Endothelial cell of umbilical vein (primary cell): ENCODE results near the gene ST13. TPM values are rescaled to one million over a fixed set of nuclear protein-coding genes. Genes with fewer than 3 reads are reported as not detected.

Experiments used
- BruUV-seq: library from RNA; stranded (reverse); fragments of 400-500 nt; replicated peaks from 2 replicates; lab custom pipeline; 2021; lab: Mats Ljungman, UMichigan
- CTCF ChIA-PET: fragments of 300-600, 350-600 bp; sonication (Branson Sonifier 250); formaldehyde crosslinking; loops from one replicate; lab custom pipeline; 2021; ENCODE audit warnings: antibody characterized with exemption, inconsistent platforms; lab: Charles Lee
- POLR2A ChIA-PET: fragments of 300-600, 350-600 bp; sonication (Branson Sonifier 250); formaldehyde crosslinking; loops from one replicate; lab custom pipeline; 2021; ENCODE audit warnings: antibody characterized with exemption, inconsistent platforms; lab: Charles Lee
- DNase-seq: peaks from one replicate; pipeline ENCODE4 v3.0.0-alpha.2; 2011; ENCODE audit warnings: low read depth, low spot score
- FAIRE-seq: peaks from 2 replicates; lab custom pipeline; 2011; peaks lifted over from hg19 to GRCh38; lab: Jason Lieb, UNC
- H2AFZ ChIP-seq: 2 replicates; pipeline ENCODE4 v1.6.0; 2012; ENCODE audit warnings: low read depth, low read length, control low read depth, inconsistent platforms
- H3K27ac ChIP-seq: 2 replicates; pipeline ENCODE4 v1.5.1; 2011; ENCODE audit warnings: low read depth, mild to moderate bottlenecking, control low read depth, low read length, moderate library complexity; ENCODE audit not compliant: insufficient read depth
- H3K27me3 ChIP-seq, 2 experiments: 2 replicates each; pipeline versions ENCODE4 v1.6.0 to v1.6.1; 2011; ENCODE audit warnings: low read length in 2 of 2, mixed read lengths in 1 of 2; ENCODE audit not compliant: control insufficient read depth in 2 of 2, insufficient read depth in 2 of 2
- H3K36me3 ChIP-seq, 2 experiments: 2 replicates in 1 of 2; 3 replicates in 1 of 2; pipeline ENCODE4 v1.5.1; 2011; ENCODE audit warnings: low read length in 2 of 2, mild to moderate bottlenecking in 1 of 2, moderate library complexity in 1 of 2; ENCODE audit not compliant: control insufficient read depth in 2 of 2, insufficient read depth in 2 of 2; ENCODE audit errors: extremely low read depth in 1 of 2
- H3K4me1 ChIP-seq: 3 replicates; pipeline ENCODE4 v1.5.1; 2011; ENCODE audit warnings: mild to moderate bottlenecking, low read length; ENCODE audit not compliant: control insufficient read depth, insufficient read depth; ENCODE audit errors: extremely low read depth
- H3K4me2 ChIP-seq: 2 replicates; pipeline ENCODE4 v1.6.1; 2011; ENCODE audit warnings: low read length, control low read depth, mixed read lengths; ENCODE audit not compliant: insufficient read depth
- H3K4me3 ChIP-seq, 3 experiments: fragments of 200-600 bp in 1 of 3; sonication (generic), shearing (Covaris generic) in 1 of 3; replicated peaks in 1 of 3; 2 replicates each; pipeline ENCODE4 v1.5.1; 2011 to 2016; ENCODE audit warnings: control low read depth in 3 of 3, low read length in 3 of 3, mild to moderate bottlenecking in 2 of 3, inconsistent platforms in 1 of 3, low read depth in 1 of 3, moderate library complexity in 1 of 3; ENCODE audit not compliant: insufficient read depth in 1 of 3
- H3K79me2 ChIP-seq: 2 replicates; pipeline ENCODE4 v1.6.0; 2012; ENCODE audit warnings: low read length, inconsistent platforms; ENCODE audit not compliant: control insufficient read depth, insufficient read depth
- H3K9ac ChIP-seq: replicated peaks from 2 replicates; pipeline ENCODE3; 2011; ENCODE audit warnings: low read length, control low read depth; ENCODE audit not compliant: insufficient read depth; ENCODE audit errors: extremely low read depth
- H3K9me1 ChIP-seq: replicated peaks from 3 replicates; pipeline ENCODE4 v1.6.0; 2011; ENCODE audit warnings: mild to moderate bottlenecking, low read length; ENCODE audit not compliant: control insufficient read depth, insufficient read depth; ENCODE audit errors: extremely low read depth
- H3K9me3 ChIP-seq: replicated peaks from 2 replicates; pipeline ENCODE4 v1.5.1; 2012; ENCODE audit warnings: low read length, inconsistent platforms; ENCODE audit not compliant: control insufficient read depth, insufficient read depth
- H4K20me1 ChIP-seq: replicated peaks from 2 replicates; pipeline ENCODE3; 2011; ENCODE audit warnings: mild to moderate bottlenecking, low read length; ENCODE audit not compliant: control insufficient read depth, insufficient read depth; ENCODE audit errors: extremely low read depth
- EZH2 ChIP-seq: IDR thresholded peaks from 2 replicates; pipeline ENCODE4 v1.6.1; 2012; ENCODE audit warnings: borderline replicate concordance, low read depth, mild to moderate bottlenecking, moderate library complexity, low read length, inconsistent platforms; ENCODE audit not compliant: severe bottlenecking
- FOS ChIP-seq: IDR thresholded peaks from 2 replicates; pipeline ENCODE4 v1.6.1; 2011; ENCODE audit warnings: mild to moderate bottlenecking, low read length, moderate library complexity, borderline replicate concordance; ENCODE audit not compliant: insufficient read depth
- GATA2 ChIP-seq: IDR thresholded peaks from 2 replicates; pipeline ENCODE4 v1.7.0; 2011; ENCODE audit warnings: low read depth, mild to moderate bottlenecking, moderate library complexity, mixed read lengths, low read length; ENCODE audit not compliant: insufficient read length, insufficient read depth
- JUN ChIP-seq: IDR thresholded peaks from 2 replicates; pipeline ENCODE4 v1.6.1; 2011; ENCODE audit warnings: borderline replicate concordance, low read depth; ENCODE audit not compliant: insufficient read length, insufficient read depth
- MYC ChIP-seq: IDR thresholded peaks from one replicate; pipeline ENCODE4 v1.6.1; 2011; ENCODE audit warnings: mild to moderate bottlenecking, low read depth, low read length
- POLR2A ChIP-seq: IDR thresholded peaks from 2 replicates; pipeline ENCODE4 v1.6.1; 2012; ENCODE audit warnings: low read depth, mild to moderate bottlenecking, control low read depth, low read length
- POLR2AphosphoS5 ChIP-seq: IDR thresholded peaks from 2 replicates; pipeline ENCODE4 v1.6.1; 2012; ENCODE audit warnings: low read depth, mild to moderate bottlenecking, control low read depth, low read length, moderate library complexity; ENCODE audit not compliant: insufficient read depth
- dilution Hi-C: fragments of 300-500 bp; cut with MboI; formaldehyde crosslinking; loops from one replicate; pipeline ENCODE4 v1.15.0; 2019; ENCODE audit warnings: low sequenced_read_pairs; ENCODE audit not compliant: extremely low pct_ligation_motif_present
- intact Hi-C: fragments of 100-400 bp; cut with micrococcal nuclease; formaldehyde crosslinking; loops from one replicate; pipeline ENCODE4 v1.10.0; 2022
- polyA plus RNA-seq, 4 experiments: library from polyadenylated mRNA; depleted of rRNA in 3 of 4; stranded (reverse) in 3 of 4; unstranded in 1 of 4; fragments of >200 nt; gene quantifications; 2 replicates each; pipeline versions ENCODE4 v1.2.1 to v1.2.3, GENCODE V29; 2011 to 2012; ENCODE audit warnings: missing spikeins in 1 of 4
- total RNA-seq: library from RNA; stranded (reverse); gene quantifications from 2 replicates; pipeline ENCODE4 v1.2.3, GENCODE V29; 2021
- TF ChIP-seq, protein P1 (sequence below): IDR thresholded peaks from 2 replicates; pipeline ENCODE4 v1.6.1; 2011; ENCODE audit not compliant: insufficient read depth, insufficient read length
- TF ChIP-seq, protein P2 (sequence below), 2 donors: IDR thresholded peaks; 1 replicate in 1 of 2; 2 replicates in 1 of 2; pipeline ENCODE4 v1.5.1; 2011; ENCODE audit warnings: low read length in 2 of 2, mild to moderate bottlenecking in 2 of 2, moderate library complexity in 2 of 2, control low read depth in 1 of 2, inconsistent platforms in 1 of 2, low read depth in 1 of 2; ENCODE audit not compliant: insufficient read depth in 1 of 2; ENCODE audit errors: extremely low read depth in 1 of 2

Gene ST13
- total and polyA plus RNA-seq, 2 donors (not counting 3 experiments of a cell fraction or from before 2014, with no cell fraction given) = 41.2 to 250 TPM

DNA sequence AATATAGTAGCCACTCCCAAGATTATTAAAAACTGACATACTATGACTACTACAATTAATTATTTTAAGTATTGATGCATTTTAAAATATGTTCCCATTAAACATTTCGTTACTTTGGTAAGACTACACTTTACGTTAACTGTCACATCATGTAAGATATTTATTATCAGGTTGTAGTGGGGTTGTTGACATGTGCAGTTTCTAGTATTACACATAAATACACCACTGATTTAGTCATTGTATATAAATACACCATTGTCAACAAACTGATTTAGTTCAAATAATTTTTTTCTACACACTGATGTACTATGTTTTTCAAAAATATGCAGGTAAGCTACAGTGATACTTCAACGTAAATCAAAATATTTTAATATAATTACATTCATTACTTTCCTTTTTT, 11.5 kb downstream of the ST13 start:
- H3K9me3 ChIP-seq = no peaks in the 10 kb centered on the region
- H3K9ac ChIP-seq = no peak overlapping the region
- no peak overlapping the region for H2AFZ ChIP-seq
- H3K4me3 ChIP-seq = no peak overlapping the region
- no TSS peak for BruUV-seq
- H3K4me2 ChIP-seq = no peak overlapping the region
- H3K9me1 ChIP-seq = no peaks in the 10 kb centered on the region
- POLR2A ChIA-PET = no interaction called here
- no peak for TF ChIP-seq FOS
- TF ChIP-seq POLR2AphosphoS5 = no peak
- TF ChIP-seq, protein P1, sequence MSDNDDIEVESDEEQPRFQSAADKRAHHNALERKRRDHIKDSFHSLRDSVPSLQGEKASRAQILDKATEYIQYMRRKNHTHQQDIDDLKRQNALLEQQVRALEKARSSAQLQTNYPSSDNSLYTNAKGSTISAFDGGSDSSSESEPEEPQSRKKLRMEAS = no peak
- no peak for TF ChIP-seq GATA2
- no peak for TF ChIP-seq EZH2
- no peak for TF ChIP-seq MYC
- TF ChIP-seq, protein P2, sequence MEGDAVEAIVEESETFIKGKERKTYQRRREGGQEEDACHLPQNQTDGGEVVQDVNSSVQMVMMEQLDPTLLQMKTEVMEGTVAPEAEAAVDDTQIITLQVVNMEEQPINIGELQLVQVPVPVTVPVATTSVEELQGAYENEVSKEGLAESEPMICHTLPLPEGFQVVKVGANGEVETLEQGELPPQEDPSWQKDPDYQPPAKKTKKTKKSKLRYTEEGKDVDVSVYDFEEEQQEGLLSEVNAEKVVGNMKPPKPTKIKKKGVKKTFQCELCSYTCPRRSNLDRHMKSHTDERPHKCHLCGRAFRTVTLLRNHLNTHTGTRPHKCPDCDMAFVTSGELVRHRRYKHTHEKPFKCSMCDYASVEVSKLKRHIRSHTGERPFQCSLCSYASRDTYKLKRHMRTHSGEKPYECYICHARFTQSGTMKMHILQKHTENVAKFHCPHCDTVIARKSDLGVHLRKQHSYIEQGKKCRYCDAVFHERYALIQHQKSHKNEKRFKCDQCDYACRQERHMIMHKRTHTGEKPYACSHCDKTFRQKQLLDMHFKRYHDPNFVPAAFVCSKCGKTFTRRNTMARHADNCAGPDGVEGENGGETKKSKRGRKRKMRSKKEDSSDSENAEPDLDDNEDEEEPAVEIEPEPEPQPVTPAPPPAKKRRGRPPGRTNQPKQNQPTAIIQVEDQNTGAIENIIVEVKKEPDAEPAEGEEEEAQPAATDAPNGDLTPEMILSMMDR (IDR thresholded peaks at IDR 0.05; ENCODE audit: extremely low read depth in 1 of 2, insufficient read depth in 1 of 2, low read depth in 1 of 2, low read length in 2 of 2) = no peak
- TF ChIP-seq POLR2A = no peak
- no peak for TF ChIP-seq JUN
- peaks cover 41% of the 10 kb centered on the region for H3K79me2 ChIP-seq
- CTCF ChIA-PET = no interaction called here
- H3K36me3 ChIP-seq = peaks cover 10 to 28% of the 10 kb centered on the region in 2 experiments
- FAIRE-seq (no peak), DNase-seq (no peak)
- no peak overlapping the region for H3K27ac ChIP-seq
- H4K20me1 ChIP-seq = no peaks in the 10 kb centered on the region
- no peaks in the 10 kb centered on the region for H3K27me3 ChIP-seq
- dilution Hi-C loops = no loop called here
- H3K4me1 ChIP-seq = no peaks in the 10 kb centered on the region
- intact Hi-C loops = no loop called here
